Tibial artery (tissue), 4 donors: ENCODE data around the gene MITD1.

Experiments
- DNase-seq, 2 donors: peaks; one replicate each; pipeline ENCODE4 v3.0.0-alpha.2; 2019
- H3K27ac ChIP-seq, 2 donors: fragments of 200-600 bp; sonication (generic) in 1 of 2; 1 replicate in 1 of 2; 2 replicates in 1 of 2; pipeline ENCODE4 v1.5.1; 2018 to 2019; ENCODE audit warnings: mild to moderate bottlenecking in 1 of 2
- H3K27me3 ChIP-seq, 2 donors: fragments of 200-600 bp; sonication (generic) in 1 of 2; one replicate each; pipeline versions ENCODE4 v1.5.1 to v1.6.0; 2016 to 2019
- H3K36me3 ChIP-seq, 3 donors: fragments of 200-600 bp; sonication (generic) in 2 of 3; one replicate each; pipeline ENCODE4 v1.5.1; 2016 to 2019; ENCODE audit warnings: mild to moderate bottlenecking in 2 of 3
- H3K4me1 ChIP-seq, 4 donors: fragments of 200-600 bp; sonication (generic) in 2 of 4; 1 replicate in 3 of 4; 2 replicates in 1 of 4; pipeline ENCODE4 v1.5.1; 2016 to 2019
- H3K4me3 ChIP-seq, 2 donors: fragments of 200-600 bp; sonication (generic) in 1 of 2; 1 replicate in 1 of 2; 2 replicates in 1 of 2; pipeline ENCODE4 v1.5.1; 2018 to 2019; ENCODE audit warnings: mild to moderate bottlenecking in 2 of 2
- H3K9me3 ChIP-seq, 3 donors: fragments of 200-600 bp; sonication (generic) in 1 of 3; one replicate each; pipeline ENCODE4 v1.5.1; 2016 to 2019
- CTCF ChIP-seq, 2 experiments: fragments of 200-600 bp in 1 of 2; fragments of 450-650 bp in 1 of 2; IDR thresholded peaks; one replicate each; pipeline ENCODE4 v1.5.1; 2017 to 2019; ENCODE audit warnings: antibody characterized with exemption in 2 of 2, mild to moderate bottlenecking in 1 of 2, moderate library complexity in 1 of 2
- intact Hi-C: fragments of 100-400 bp; cut with DNase I; formaldehyde crosslinking; loops from one replicate; pipeline ENCODE4 v1.15.0; 2023; ENCODE audit warnings: low total_unique reads

The MITD1 gene

GRCh38 chr2:99166218-99166617, 14.6 kb downstream of the MITD1 start:
- TF ChIP-seq CTCF (IDR thresholded peaks at IDR 0.05) = no peak
- intact Hi-C loops = no loop called here
- DNase-seq = no peak
- Histone ChIP-seq H3K4me3 (no peak overlapping the region), H3K9me3 (no peaks in the 10 kb centered on the region), H3K36me3 (peaks cover 31 to 55% (median 46%) of the 10 kb centered on the region in 3 donors), H3K4me1 (no peaks in the 10 kb centered on the region), H3K27me3 (no peaks in the 10 kb centered on the region), H3K27ac (no peak overlapping the region)

GRCh38 chr2:99159594-99159993, 21.3 kb downstream of the MITD1 start:
- Histone ChIP-seq H3K9me3 (no peaks in the 10 kb centered on the region), H3K4me3 (no peak overlapping the region), H3K4me1 (peaks cover 0 to 10% (median 7%) of the 10 kb centered on the region in 4 donors), H3K36me3 (peaks cover 0 to 25% (median 23%) of the 10 kb centered on the region in 3 donors), H3K27ac (no peak overlapping the region), H3K27me3 (no peaks in the 10 kb centered on the region)
- no peak for TF ChIP-seq CTCF (IDR thresholded peaks at IDR 0.05)
- intact Hi-C loops = no loop called here
- no peak for DNase-seq

GRCh38 chr2:99158599-99158998, 22.3 kb downstream of the MITD1 start:
- H3K4me3 ChIP-seq = no peak overlapping the region
- no peaks in the 10 kb centered on the region for H3K27me3 ChIP-seq
- intact Hi-C loops = no loop called here
- H3K36me3 ChIP-seq = peaks cover 0 to 25% (median 19%) of the 10 kb centered on the region in 3 donors
- TF ChIP-seq CTCF (IDR thresholded peaks at IDR 0.05) = no peak
- no peaks in the 10 kb centered on the region for H3K9me3 ChIP-seq
- H3K4me1 ChIP-seq = peaks cover 0 to 17% (median 11%) of the 10 kb centered on the region in 4 donors
- no peak for DNase-seq
- H3K27ac ChIP-seq = no peak overlapping the region

GRCh38 chr2:99156891-99157290, 24.0 kb downstream of the MITD1 start:
- no peaks in the 10 kb centered on the region for H3K9me3 ChIP-seq
- H3K27me3 ChIP-seq = no peaks in the 10 kb centered on the region
- no peak for TF ChIP-seq CTCF (IDR thresholded peaks at IDR 0.05)
- no peak overlapping the region for H3K4me3 ChIP-seq
- H3K36me3 ChIP-seq = peaks cover 0 to 18% (median 12%) of the 10 kb centered on the region in 3 donors
- H3K4me1 ChIP-seq = peaks cover 0 to 22% (median 11%) of the 10 kb centered on the region in 4 donors
- intact Hi-C loops = no loop called here
- H3K27ac ChIP-seq = no peak overlapping the region
- no peak for DNase-seq

- Histone ChIP-seq H3K27ac (peak within 1 kb of the TSS; percentile 84), H3K4me3 (peak within 1 kb of the TSS; percentile 80 to 82), H3K27me3 (no peaks in the 10 kb centered on the region), H3K36me3 (peaks cover 0 to 13% (median 10%) of the 10 kb centered on the region in 3 donors), H3K4me1 (peaks cover 0 to 22% (median 11%) of the 10 kb centered on the region in 4 donors), H3K9me3 (no peaks in the 10 kb centered on the region)
- DNase-seq = peak; percentile 90 to 96
- intact Hi-C loops = no loop called here
- no peak for TF ChIP-seq CTCF (IDR thresholded peaks at IDR 0.05)
These were observed 26.0 kb downstream of the MITD1 start, which contains the start of the genes LIPT1 and TSGA10 for GRCh38 chr2:99154643-99155536. Gene LIPT1 (plus strand): TSS chr2:99154967. CDS start chr2:99161958, 6,991 bp downstream. Gene TSGA10 (minus strand): TSS chr2:99154942. CDS start chr2:99109439, 45,503 bp downstream.
